Mesenchymal stem cell (in vitro differentiated cells and primary cell): Measurements from ENCODE around the gene MED8.

Experiments
- DNase-seq: peaks from one replicate; pipeline ENCODE4 v3.0.0-alpha.2; 2013
- H2AFZ ChIP-seq: one replicate; pipeline ENCODE4 v1.6.1; 2013; ENCODE audit warnings: low read depth, mild to moderate bottlenecking, control low read depth, inconsistent platforms, low read length, moderate library complexity
- H2AK5ac ChIP-seq: 2 replicates; pipeline ENCODE4 v1.6.1; 2013; ENCODE audit warnings: low read length, moderate library complexity, mild to moderate bottlenecking, inconsistent platforms; ENCODE audit not compliant: severe bottlenecking
- H2BK120ac ChIP-seq: one replicate; pipeline ENCODE4 v1.6.1; 2013; ENCODE audit warnings: low read depth, mild to moderate bottlenecking, inconsistent platforms, low read length, moderate library complexity
- H2BK12ac ChIP-seq, 2 experiments: one replicate each; pipeline ENCODE4 v1.6.1; 2013; ENCODE audit warnings: inconsistent platforms in 2 of 2, low read length in 2 of 2, mild to moderate bottlenecking in 2 of 2, moderate library complexity in 2 of 2, control low read depth in 1 of 2
- H2BK15ac ChIP-seq: one replicate; pipeline ENCODE4 v1.6.1; 2013; ENCODE audit warnings: mild to moderate bottlenecking, low read depth, inconsistent platforms; ENCODE audit not compliant: poor library complexity, severe bottlenecking
- H2BK5ac ChIP-seq: 2 replicates; pipeline ENCODE4 v1.6.1; 2013; ENCODE audit warnings: low read depth, mild to moderate bottlenecking, low read length, control low read depth, inconsistent platforms; ENCODE audit not compliant: poor library complexity, severe bottlenecking
- H3K14ac ChIP-seq, 2 experiments: one replicate each; pipeline ENCODE4 v1.6.1; 2013; ENCODE audit warnings: inconsistent platforms in 2 of 2, low read length in 2 of 2, control low read depth in 1 of 2, mild to moderate bottlenecking in 1 of 2, moderate library complexity in 1 of 2
- H3K18ac ChIP-seq, 2 experiments: one replicate each; pipeline ENCODE4 v1.6.1; 2013; ENCODE audit warnings: inconsistent platforms in 2 of 2, low read length in 2 of 2, control low read depth in 1 of 2, low read depth in 1 of 2, mild to moderate bottlenecking in 1 of 2
- H3K23ac ChIP-seq, 2 experiments: one replicate each; pipeline ENCODE4 v1.6.1; 2013; ENCODE audit warnings: inconsistent platforms in 2 of 2, low read length in 2 of 2, mild to moderate bottlenecking in 2 of 2, moderate library complexity in 2 of 2, control low read depth in 1 of 2
- H3K27ac ChIP-seq: 2 replicates; pipeline ENCODE4 v1.5.1; 2013; ENCODE audit warnings: mild to moderate bottlenecking, moderate library complexity, low read length, control low read depth, inconsistent platforms; ENCODE audit not compliant: poor library complexity, severe bottlenecking
- H3K27me3 ChIP-seq, 2 experiments: 2 replicates each; pipeline versions ENCODE4 v1.6.1 to v1.7.0; 2013; ENCODE audit warnings: low read length in 2 of 2, mild to moderate bottlenecking in 2 of 2, moderate library complexity in 2 of 2, control low read depth in 1 of 2, inconsistent platforms in 1 of 2; ENCODE audit not compliant: control insufficient read depth in 1 of 2, insufficient read depth in 1 of 2
- H3K36me3 ChIP-seq, 2 experiments: 2 replicates each; pipeline versions ENCODE4 v1.6.1 to v1.7.0; 2013; ENCODE audit warnings: low read length in 2 of 2, control low read depth in 1 of 2, inconsistent platforms in 1 of 2, low read depth in 1 of 2, mild to moderate bottlenecking in 1 of 2; ENCODE audit not compliant: insufficient read depth in 2 of 2, control insufficient read depth in 1 of 2
- H3K4ac ChIP-seq, 2 experiments: one replicate each; pipeline ENCODE4 v1.6.1; 2013; ENCODE audit warnings: inconsistent platforms in 2 of 2, low read length in 2 of 2, mild to moderate bottlenecking in 2 of 2, moderate library complexity in 2 of 2, control low read depth in 1 of 2, low read depth in 1 of 2
- H3K4me1 ChIP-seq: 2 replicates; pipeline ENCODE4 v1.6.1; 2013; ENCODE audit warnings: low read depth, low read length, control low read depth; ENCODE audit not compliant: control insufficient read depth, insufficient read depth
- H3K4me2 ChIP-seq: 2 replicates; pipeline ENCODE4 v1.6.1; 2013; ENCODE audit warnings: low read length, mild to moderate bottlenecking, inconsistent platforms; ENCODE audit not compliant: poor library complexity, severe bottlenecking
- H3K4me3 ChIP-seq, 2 experiments: 2 replicates each; pipeline versions ENCODE4 v1.5.1 to v1.7.0; 2013; ENCODE audit warnings: low read length in 2 of 2, mild to moderate bottlenecking in 2 of 2, control low read depth in 1 of 2, low read depth in 1 of 2; ENCODE audit not compliant: insufficient read depth in 1 of 2
- H3K79me1 ChIP-seq: replicated peaks from 2 replicates; pipeline ENCODE4 v1.6.1; 2013; ENCODE audit warnings: mild to moderate bottlenecking, control low read depth, low read length, inconsistent platforms; ENCODE audit not compliant: poor library complexity, severe bottlenecking
- H3K9ac ChIP-seq: 2 replicates; pipeline ENCODE4 v1.7.0; 2013; ENCODE audit warnings: mild to moderate bottlenecking, low read length, moderate library complexity
- H3K9me3 ChIP-seq: 2 replicates; pipeline ENCODE4 v1.7.0; 2013; ENCODE audit warnings: mild to moderate bottlenecking, low read length; ENCODE audit not compliant: control insufficient read depth
- H4K8ac ChIP-seq: one replicate; pipeline ENCODE4 v1.6.1; 2013; ENCODE audit warnings: inconsistent platforms, mild to moderate bottlenecking, low read length, moderate library complexity
- H4K91ac ChIP-seq: one replicate; pipeline ENCODE4 v1.6.1; 2013; ENCODE audit warnings: mild to moderate bottlenecking, low read length, inconsistent platforms
- WGBS: methylation state at CpG from one replicate; pipeline ENCODE4 v1.1.7; 2013; ENCODE audit warnings: mixed read lengths; 5-methylcytosine and 5-hydroxymethylcytosine counted together

MED8 gene

DNA sequence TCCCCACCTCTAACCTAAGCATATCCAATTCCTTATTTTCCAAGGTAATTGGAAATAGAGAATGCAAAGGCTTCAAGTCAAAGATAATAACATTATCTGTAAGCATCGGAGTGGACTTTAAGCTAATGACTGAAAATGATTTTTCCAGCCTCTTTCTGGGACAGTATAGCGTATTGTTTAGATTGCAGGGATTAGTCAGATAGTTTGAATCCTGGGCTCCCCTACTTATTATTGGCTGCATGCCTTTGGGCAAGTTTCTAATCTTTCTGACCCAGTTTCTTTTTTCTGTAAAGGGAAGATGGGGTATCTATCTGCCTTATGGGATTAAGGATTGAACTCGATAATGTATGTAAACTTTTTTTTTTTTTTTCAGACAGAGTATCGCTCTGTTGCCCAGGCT, 32.3 kb downstream of the MED8 start:
- peaks cover 12 to 24% of the 10 kb centered on the region in 2 experiments for H3K36me3 ChIP-seq
- H4K8ac ChIP-seq = no peak overlapping the region
- no peaks in the 10 kb centered on the region for H3K27me3 ChIP-seq
- no peak overlapping the region for H3K4me2 ChIP-seq
- H3K9me3 ChIP-seq = no peaks in the 10 kb centered on the region
- H3K23ac ChIP-seq = no peak overlapping the region
- no peak overlapping the region for H3K27ac ChIP-seq
- no peak overlapping the region for H2AK5ac ChIP-seq
- no peak overlapping the region for H2AFZ ChIP-seq
- no peak overlapping the region for H2BK5ac ChIP-seq
- H3K4me3 ChIP-seq = no peak overlapping the region
- H2BK15ac ChIP-seq = no peak overlapping the region
- peak; percentile 19 for DNase-seq
- no peak overlapping the region for H2BK120ac ChIP-seq
- no peak overlapping the region for H4K91ac ChIP-seq
- no peaks in the 10 kb centered on the region for H3K79me1 ChIP-seq
- no peak overlapping the region for H2BK12ac ChIP-seq
- no peak overlapping the region for H3K4ac ChIP-seq
- peaks cover 15% of the 10 kb centered on the region for H3K4me1 ChIP-seq
- 80% methylated on average over 4 of the region's 4 CpGs for WGBS
- no peak overlapping the region for H3K9ac ChIP-seq
- H3K18ac ChIP-seq = no peak overlapping the region
- H3K14ac ChIP-seq = no peak overlapping the region

DNA sequence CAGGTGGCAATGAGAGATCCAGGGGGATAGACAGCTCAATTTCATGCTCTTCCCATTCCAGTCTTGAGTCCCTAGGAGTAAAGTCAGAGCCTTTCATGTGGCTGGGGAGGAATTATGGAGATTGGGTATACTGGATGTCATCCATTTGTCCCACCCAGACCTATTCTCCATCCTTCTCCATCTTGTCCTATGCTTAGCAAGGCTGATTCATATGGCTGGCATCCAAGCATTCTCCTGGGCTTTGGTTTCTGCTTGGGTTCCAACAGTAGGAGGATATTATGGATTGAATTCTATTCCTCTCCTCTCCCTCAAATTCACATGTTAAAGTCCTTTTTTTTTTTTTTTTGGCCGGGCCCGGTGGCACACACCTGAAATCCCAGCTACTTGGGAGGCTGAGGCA, 34.7 kb downstream of the MED8 start:
- no peak overlapping the region for H4K91ac ChIP-seq
- H2AK5ac ChIP-seq = no peak overlapping the region
- H3K4me3 ChIP-seq = no peak overlapping the region
- no peak overlapping the region for H4K8ac ChIP-seq
- H3K9me3 ChIP-seq = no peaks in the 10 kb centered on the region
- peaks cover 7% of the 10 kb centered on the region for H3K4me1 ChIP-seq
- H2BK5ac ChIP-seq = no peak overlapping the region
- no peak overlapping the region for H2BK12ac ChIP-seq
- H3K18ac ChIP-seq = no peak overlapping the region
- no peak overlapping the region for H2BK15ac ChIP-seq
- no peak overlapping the region for H3K14ac ChIP-seq
- no peak overlapping the region for H3K23ac ChIP-seq
- no CpG with 5 or more reads among the region's 2 CpGs for WGBS
- no peak overlapping the region for H2BK120ac ChIP-seq
- no peaks in the 10 kb centered on the region for H3K79me1 ChIP-seq
- peaks cover 0 to 1% of the 10 kb centered on the region in 2 experiments for H3K36me3 ChIP-seq
- no peak overlapping the region for H3K9ac ChIP-seq
- H3K4ac ChIP-seq = no peak overlapping the region
- no peak overlapping the region for H3K4me2 ChIP-seq
- no peak overlapping the region for H2AFZ ChIP-seq
- no peak for DNase-seq
- H3K27ac ChIP-seq = no peak overlapping the region
- no peaks in the 10 kb centered on the region for H3K27me3 ChIP-seq

DNA sequence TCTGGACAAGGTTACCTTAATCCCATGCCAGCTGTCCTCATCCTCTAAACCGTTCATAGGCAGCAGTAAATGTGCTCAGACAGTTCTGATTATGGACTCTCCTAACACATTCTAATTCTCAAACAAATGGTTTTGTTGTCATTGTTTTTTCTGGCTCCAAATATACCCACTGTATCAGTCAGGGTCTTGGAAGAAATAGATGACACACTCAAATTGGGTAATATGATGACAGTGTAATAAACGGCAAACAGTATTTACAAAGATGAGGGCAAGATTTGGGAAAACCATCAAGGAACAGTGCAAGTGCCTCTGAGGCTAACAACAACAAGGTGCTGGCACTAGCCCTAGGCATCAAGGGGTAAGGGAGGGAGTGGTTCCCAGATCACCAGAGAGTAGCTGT, 35.1 kb downstream of the MED8 start:
- peaks cover 9% of the 10 kb centered on the region for H3K4me1 ChIP-seq
- no peaks in the 10 kb centered on the region for H3K36me3 ChIP-seq
- no peak overlapping the region for H3K14ac ChIP-seq
- no peak overlapping the region for H3K4me3 ChIP-seq
- H2BK120ac ChIP-seq = no peak overlapping the region
- H2BK12ac ChIP-seq = no peak overlapping the region
- H3K27ac ChIP-seq = no peak overlapping the region
- H2BK15ac ChIP-seq = no peak overlapping the region
- no peak overlapping the region for H3K4ac ChIP-seq
- H3K9me3 ChIP-seq = no peaks in the 10 kb centered on the region
- H3K18ac ChIP-seq = no peak overlapping the region
- H4K91ac ChIP-seq = no peak overlapping the region
- no peak overlapping the region for H3K9ac ChIP-seq
- no peaks in the 10 kb centered on the region for H3K27me3 ChIP-seq
- H3K79me1 ChIP-seq = no peaks in the 10 kb centered on the region
- no peak overlapping the region for H2AK5ac ChIP-seq
- no peak overlapping the region for H4K8ac ChIP-seq
- H3K4me2 ChIP-seq = no peak overlapping the region
- no peak overlapping the region for H2AFZ ChIP-seq
- WGBS = 100% methylated on average over 2 of the region's 2 CpGs
- H2BK5ac ChIP-seq = no peak overlapping the region
- no peak for DNase-seq
- no peak overlapping the region for H3K23ac ChIP-seq

DNA sequence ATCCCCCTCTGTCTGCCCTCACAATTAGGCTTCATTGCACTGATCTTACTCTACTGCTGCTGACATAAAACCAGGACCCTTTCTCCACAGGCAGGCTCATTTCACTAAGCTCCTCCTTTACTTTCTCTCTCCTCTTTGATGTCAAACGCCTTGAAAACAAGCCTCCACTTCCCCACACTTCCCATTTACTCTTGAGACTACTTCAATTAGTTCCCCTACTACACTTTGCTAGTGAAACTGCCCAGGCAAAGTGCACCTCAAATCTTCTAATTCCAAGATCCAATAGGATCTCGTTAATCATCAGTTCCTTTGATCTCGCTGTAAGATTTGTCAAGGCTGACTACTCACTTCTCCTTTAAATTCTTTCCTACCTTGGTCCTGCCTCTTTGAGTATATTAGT, 36.7 kb downstream of the MED8 start:
- no peak overlapping the region for H3K4me2 ChIP-seq
- peaks cover 16% of the 10 kb centered on the region for H3K4me1 ChIP-seq
- H3K9me3 ChIP-seq = no peaks in the 10 kb centered on the region
- H2BK12ac ChIP-seq = no peak overlapping the region
- DNase-seq = no peak
- no peak overlapping the region for H3K4me3 ChIP-seq
- H3K14ac ChIP-seq = no peak overlapping the region
- H2BK5ac ChIP-seq = no peak overlapping the region
- H3K18ac ChIP-seq = no peak overlapping the region
- no peak overlapping the region for H3K23ac ChIP-seq
- no peak overlapping the region for H4K8ac ChIP-seq
- H3K27ac ChIP-seq = no peak overlapping the region
- H2AK5ac ChIP-seq = no peak overlapping the region
- no peak overlapping the region for H2BK120ac ChIP-seq
- H3K79me1 ChIP-seq = no peaks in the 10 kb centered on the region
- no peak overlapping the region for H3K4ac ChIP-seq
- no peak overlapping the region for H2BK15ac ChIP-seq
- H2AFZ ChIP-seq = no peak overlapping the region
- no peaks in the 10 kb centered on the region for H3K36me3 ChIP-seq
- 70% methylated on average over 2 of the region's 3 CpGs for WGBS
- no peak overlapping the region for H3K9ac ChIP-seq
- H3K27me3 ChIP-seq = no peaks in the 10 kb centered on the region
- no peak overlapping the region for H4K91ac ChIP-seq
